Activated naive CD8-positive, alpha-beta T cell (primary cell): ENCODE data around the gene ETHE1.
"Not testable (repeated sequence)": the region's sequence is repeated elsewhere in the genome, so short reads cannot be mapped to it uniquely, and the experiment has no call there.

Source experiments
- H3K27ac Mint-ChIP-seq: one replicate; pipeline ENCODE4 v1.8.0; 2021; ENCODE audit warnings: mixed read lengths
- H3K27me3 Mint-ChIP-seq: one replicate; pipeline ENCODE4 v1.8.0; 2021; ENCODE audit warnings: mixed read lengths
- H3K36me3 Mint-ChIP-seq: one replicate; pipeline ENCODE4 v1.8.0; 2021; ENCODE audit warnings: mixed read lengths
- H3K4me1 Mint-ChIP-seq: one replicate; pipeline ENCODE4 v1.8.0; 2021; ENCODE audit warnings: low read depth, mixed read lengths
- H3K4me3 Mint-ChIP-seq: one replicate; pipeline ENCODE4 v1.8.0; 2021; ENCODE audit warnings: mild to moderate bottlenecking, mixed read lengths
- H3K9me3 Mint-ChIP-seq: one replicate; pipeline ENCODE4 v1.8.0; 2021; ENCODE audit warnings: low read depth, mixed read lengths

Gene ETHE1

GRCh38 chr19:43540381-43540780 is 13.4 kb upstream of the ETHE1 start:
- peaks cover 23% of the 10 kb centered on the region for H3K36me3 Mint-ChIP-seq
- no peak overlapping the region for H3K27ac Mint-ChIP-seq
- H3K27me3 Mint-ChIP-seq, result no peaks in the 10 kb centered on the region
- H3K4me3 Mint-ChIP-seq, result no peak overlapping the region
- H3K9me3 Mint-ChIP-seq, result peaks cover 4% of the 10 kb centered on the region
- H3K4me1 Mint-ChIP-seq, result peaks cover 2% of the 10 kb centered on the region

GRCh38 chr19:43538922-43539321 is 11.9 kb upstream of the ETHE1 start:
- Mint-ChIP-seq H3K9me3 (peaks cover 4% of the 10 kb centered on the region), H3K4me3 (no peak overlapping the region), H3K36me3 (peaks cover 23% of the 10 kb centered on the region), H3K27ac (no peak overlapping the region), H3K4me1 (peaks cover 6% of the 10 kb centered on the region), H3K27me3 (no peaks in the 10 kb centered on the region)

DNA sequence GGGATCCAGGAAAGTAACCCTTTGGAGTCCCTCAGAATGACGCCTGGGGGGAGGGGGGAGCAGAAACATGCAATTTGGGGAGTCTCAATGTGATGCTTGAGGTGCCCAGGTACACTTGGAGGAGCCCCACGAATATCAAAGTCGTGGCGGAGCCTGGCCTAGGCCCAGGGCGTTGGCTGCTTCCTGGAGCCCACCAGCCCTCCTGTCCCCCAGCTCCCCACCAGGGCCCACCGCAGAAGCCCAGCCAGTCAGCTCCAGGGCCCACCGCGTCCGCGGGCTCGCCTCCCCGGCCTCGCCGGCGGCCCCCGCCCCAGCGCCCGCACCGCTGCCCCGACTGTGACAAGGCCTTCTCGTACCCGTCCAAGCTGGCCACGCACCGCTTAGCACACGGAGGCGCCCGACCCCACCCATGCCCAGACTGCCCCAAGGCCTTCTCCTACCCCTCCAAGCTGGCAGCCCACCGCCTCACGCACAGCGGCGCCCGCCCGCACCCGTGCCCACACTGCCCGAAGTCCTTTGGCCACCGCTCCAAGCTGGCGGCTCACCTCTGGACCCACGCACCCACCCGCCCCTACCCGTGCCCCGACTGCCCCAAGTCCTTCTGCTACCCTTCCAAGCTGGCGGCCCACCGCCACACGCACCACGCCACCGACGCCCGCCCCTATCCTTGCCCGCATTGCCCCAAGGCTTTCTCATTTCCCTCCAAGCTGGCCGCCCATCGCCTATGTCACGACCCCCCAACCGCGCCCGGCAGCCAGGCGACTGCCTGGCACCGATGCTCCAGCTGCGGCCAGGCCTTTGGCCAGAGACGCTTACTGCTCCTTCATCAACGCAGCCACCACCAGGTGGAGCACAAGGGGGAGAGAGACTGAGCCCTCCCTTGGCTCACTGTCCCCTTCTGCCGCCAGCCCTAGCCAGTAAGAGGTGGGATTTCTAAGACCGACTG is 8.1 kb upstream of the ETHE1 start:
- Mint-ChIP-seq H3K27ac (peak overlapping the region; percentile 78), H3K4me3 (peak overlapping the region; percentile 30), H3K36me3 (peaks cover 14% of the 10 kb centered on the region), H3K27me3 (no peaks in the 10 kb centered on the region), H3K9me3 (peaks cover 4% of the 10 kb centered on the region), H3K4me1 (peaks cover 17% of the 10 kb centered on the region)

- Mint-ChIP-seq H3K4me3 (peak overlapping the region; percentile 93), H3K36me3 (peaks cover 11% of the 10 kb centered on the region), H3K4me1 (peaks cover 17% of the 10 kb centered on the region), H3K9me3 (peaks cover 4% of the 10 kb centered on the region), H3K27me3 (no peaks in the 10 kb centered on the region), H3K27ac (peak overlapping the region; percentile 96)
These were observed 7.4 kb upstream of the ETHE1 start for GRCh38 chr19:43534305-43534815.

GRCh38 chr19:43533546-43534304 is 6.7 kb upstream of the ETHE1 start:
- Mint-ChIP-seq H3K27me3 (no peaks in the 10 kb centered on the region), H3K27ac (peak overlapping the region; percentile 96)

GRCh38 chr19:43532962-43533545 is 6.1 kb upstream of the ETHE1 start, which contains the start of gene ZNF575:
Gene ZNF575, plus strand, starts transcription at chr19:43533188. Its CDS starts 1,235 bp downstream, at chr19:43534423.
- Mint-ChIP-seq H3K9me3 (no peaks in the 10 kb centered on the region), H3K27ac (peak within 1 kb of the TSS; percentile 96), H3K36me3 (no peaks in the 10 kb centered on the region), H3K27me3 (no peaks in the 10 kb centered on the region), H3K4me1 (peaks cover 20% of the 10 kb centered on the region), H3K4me3 (peak within 1 kb of the TSS; percentile 93)

More at GRCh38 chr19:43533546-43534304, 6.7 kb upstream of the ETHE1 start:
- peaks cover 17% of the 10 kb centered on the region for H3K4me1 Mint-ChIP-seq
- H3K4me3 Mint-ChIP-seq, result peak overlapping the region; percentile 93
- H3K9me3 Mint-ChIP-seq, result peaks cover 4% of the 10 kb centered on the region
- peaks cover 6% of the 10 kb centered on the region for H3K36me3 Mint-ChIP-seq

- no peaks in the 10 kb centered on the region for H3K36me3 Mint-ChIP-seq
- no peaks in the 10 kb centered on the region for H3K9me3 Mint-ChIP-seq
- H3K27ac Mint-ChIP-seq, result peak overlapping the region; percentile 88
- H3K4me3 Mint-ChIP-seq, result peak overlapping the region; percentile 87
- H3K4me1 Mint-ChIP-seq, result peaks cover 22% of the 10 kb centered on the region
- no peaks in the 10 kb centered on the region for H3K27me3 Mint-ChIP-seq
These were observed 5.6 kb upstream of the ETHE1 start for GRCh38 chr19:43532571-43532961.

DNA sequence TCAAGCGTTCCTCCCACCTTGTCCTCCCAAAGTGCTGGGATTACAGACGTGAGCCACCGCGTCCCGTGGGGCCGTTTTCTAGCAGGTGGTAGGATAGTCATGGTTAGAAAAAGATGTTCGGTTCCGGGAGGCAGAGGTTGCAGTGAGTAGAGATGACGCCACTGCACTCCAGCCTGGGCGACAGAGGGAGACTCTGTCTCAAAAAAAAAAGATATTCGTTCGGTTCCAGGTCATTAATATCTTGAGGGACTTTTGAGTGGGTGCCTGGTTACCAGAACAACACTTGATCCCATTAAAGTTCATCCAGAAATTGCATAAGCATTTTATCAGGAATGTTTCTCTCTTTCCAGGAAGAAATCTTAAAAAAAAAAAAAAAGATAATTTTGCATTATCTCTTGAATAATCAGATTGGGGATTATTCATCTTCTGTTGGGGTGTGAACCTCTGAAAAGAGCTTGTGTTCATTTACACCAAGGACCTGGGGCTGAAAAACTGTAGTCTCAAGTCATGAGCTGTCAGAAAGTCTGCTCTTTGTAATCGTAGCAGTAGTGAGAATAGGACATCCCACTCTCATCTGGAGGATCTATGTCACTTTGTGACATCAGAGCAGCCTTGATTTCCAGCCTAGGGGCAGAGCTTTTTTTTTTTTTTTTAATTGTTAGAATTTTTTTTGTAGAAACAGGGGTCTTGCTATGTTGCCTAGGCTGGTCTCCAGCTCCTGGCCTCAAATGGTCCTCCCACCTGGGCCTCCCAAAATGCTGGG is 1.0 kb upstream of the ETHE1 start:
- Mint-ChIP-seq H3K9me3 (no peaks in the 10 kb centered on the region), H3K4me3 (peak overlapping the region; percentile 51), H3K27me3 (no peaks in the 10 kb centered on the region), H3K36me3 (no peaks in the 10 kb centered on the region), H3K4me1 (peaks cover 31% of the 10 kb centered on the region), H3K27ac (no peak overlapping the region)

DNA sequence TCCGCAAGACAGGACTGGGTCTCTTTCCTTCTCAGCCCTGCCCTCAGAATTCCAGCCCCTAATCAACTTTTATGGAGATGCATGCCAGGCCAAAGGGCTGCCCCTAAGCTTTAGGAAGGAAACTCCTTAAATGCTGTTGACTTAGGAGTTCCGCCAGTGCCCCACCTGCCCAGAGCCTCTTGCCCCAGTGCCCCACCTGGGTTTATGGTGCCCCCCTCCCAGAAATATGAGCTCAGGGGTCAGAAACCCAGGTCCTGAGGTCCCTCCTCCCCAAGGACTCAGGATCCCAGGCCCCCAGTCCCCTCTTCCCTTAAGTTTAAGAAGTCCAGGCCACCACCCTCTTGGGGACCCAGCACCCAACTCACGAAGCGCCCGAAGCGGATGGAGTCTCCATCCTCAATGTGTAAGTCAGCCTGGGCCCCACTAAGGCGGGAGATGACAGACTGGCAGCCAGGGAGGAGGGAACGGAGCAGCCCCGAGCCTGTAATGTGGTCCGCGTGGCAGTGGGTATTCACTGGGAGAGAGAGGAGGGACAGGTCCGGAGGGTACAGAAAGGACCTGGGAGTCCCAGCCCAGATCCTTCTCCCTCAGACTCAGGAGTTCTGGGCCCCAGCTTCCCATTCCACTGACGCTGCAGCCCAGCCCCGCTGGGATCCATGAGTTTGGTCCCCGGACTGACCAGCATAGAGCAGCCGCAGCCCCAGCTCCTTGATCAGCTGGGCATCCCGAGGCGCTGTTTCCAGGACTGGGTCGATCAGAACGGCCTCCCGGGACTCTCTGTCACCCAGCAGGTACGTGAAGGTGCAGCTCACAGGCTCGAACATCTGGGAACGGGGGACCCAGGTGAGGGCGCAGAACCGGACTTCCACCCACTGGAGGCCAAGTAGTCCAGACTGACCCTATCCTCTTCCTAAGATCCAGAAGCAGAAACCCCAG is 897 bp downstream of the ETHE1 start:
- Mint-ChIP-seq H3K27me3 (no peaks in the 10 kb centered on the region), H3K9me3 (no peaks in the 10 kb centered on the region), H3K36me3 (no peaks in the 10 kb centered on the region), H3K4me3 (peak overlapping the region; percentile 82), H3K4me1 (peaks cover 26% of the 10 kb centered on the region), H3K27ac (peak overlapping the region; percentile 97)

GRCh38 chr19:43524922-43525835 is 1.8 kb downstream of the ETHE1 start:
- Mint-ChIP-seq H3K36me3 (no peaks in the 10 kb centered on the region), H3K9me3 (no peaks in the 10 kb centered on the region), H3K4me1 (peaks cover 26% of the 10 kb centered on the region), H3K4me3 (peak overlapping the region; percentile 82), H3K27ac (peak overlapping the region; percentile 97), H3K27me3 (no peaks in the 10 kb centered on the region)

GRCh38 chr19:43523696-43524095 is 3.3 kb downstream of the ETHE1 start:
- not testable (repeated sequence) for H3K4me3 Mint-ChIP-seq, H3K9me3 Mint-ChIP-seq, H3K36me3 Mint-ChIP-seq, H3K27ac Mint-ChIP-seq, H3K27me3 Mint-ChIP-seq
- peaks cover 32% of the 10 kb centered on the region for H3K4me1 Mint-ChIP-seq

GRCh38 chr19:43522929-43523328 is 4.1 kb downstream of the ETHE1 start:
- peaks cover 4% of the 10 kb centered on the region for H3K36me3 Mint-ChIP-seq
- H3K4me3 Mint-ChIP-seq, result no peak overlapping the region
- H3K9me3 Mint-ChIP-seq, result no peaks in the 10 kb centered on the region
- H3K27ac Mint-ChIP-seq, result peak overlapping the region; percentile 85
- peaks cover 31% of the 10 kb centered on the region for H3K4me1 Mint-ChIP-seq
- H3K27me3 Mint-ChIP-seq, result no peaks in the 10 kb centered on the region
